GM18505 (cell line): ENCODE data around the gene GABPB2.
"Not testable (repeated sequence)": the region's sequence is repeated elsewhere in the genome, so short reads cannot be mapped to it uniquely, and the experiment has no call there.

Experiments
- ATAC-seq: cut with Tn5 transposase; IDR thresholded peaks from one replicate; pipeline ENCODE4 v1.9.1; 2021; ENCODE audit not compliant: unreplicated experiment
- POLR2A ChIP-seq: IDR thresholded peaks from 4 replicates; pipeline ENCODE4 v1.6.1; 2011; ENCODE audit warnings: borderline replicate concordance; ENCODE audit not compliant: insufficient read depth, insufficient read length; ENCODE audit errors: extremely low read depth

GABPB2 gene

DNA sequence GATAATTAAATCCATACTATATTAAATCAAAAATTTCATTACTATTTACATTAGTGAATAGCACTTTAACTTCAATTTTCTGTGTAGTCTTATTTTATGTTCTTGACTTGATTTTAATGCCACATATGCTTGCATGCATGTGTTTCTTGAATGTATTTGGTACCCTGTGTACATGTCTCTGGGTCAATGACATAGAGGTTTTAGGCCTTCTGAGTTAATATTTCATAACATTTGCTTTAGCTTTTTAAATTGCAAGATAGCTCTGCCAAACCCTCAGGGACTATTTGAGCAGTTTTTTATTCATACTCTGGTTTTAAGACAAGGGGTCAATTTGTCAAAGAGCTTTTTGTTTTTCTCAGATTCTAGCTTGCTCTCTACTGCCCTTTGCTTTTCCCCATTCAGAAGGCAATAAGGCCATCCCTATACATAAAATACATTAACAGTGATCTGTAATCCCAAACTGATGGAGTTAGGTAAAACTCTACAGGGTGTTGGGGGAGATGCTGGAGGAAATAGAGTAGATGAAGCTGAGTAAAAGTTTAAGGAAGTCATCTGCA is 5.4 kb upstream of the GABPB2 start:
- ATAC-seq = no peak
- TF ChIP-seq POLR2A = no peak

DNA sequence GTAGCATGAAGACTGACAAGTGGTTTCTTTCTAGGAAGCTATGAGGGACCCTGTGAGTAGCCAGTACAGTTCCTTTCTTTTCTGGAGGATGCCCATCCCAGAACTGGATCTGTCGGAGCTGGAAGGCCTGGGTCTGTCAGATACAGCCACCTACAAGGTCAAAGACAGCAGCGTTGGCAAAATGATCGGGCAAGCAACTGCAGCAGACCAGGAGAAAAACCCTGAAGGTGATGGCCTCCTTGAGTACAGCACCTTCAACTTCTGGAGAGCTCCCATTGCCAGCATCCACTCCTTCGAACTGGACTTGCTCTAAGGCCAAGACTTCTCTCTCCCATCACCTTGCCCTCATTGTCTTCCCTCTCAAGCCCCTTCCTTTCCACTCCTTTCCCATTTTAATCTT is 3.4 kb upstream of the GABPB2 start:
- no peak for ATAC-seq

DNA sequence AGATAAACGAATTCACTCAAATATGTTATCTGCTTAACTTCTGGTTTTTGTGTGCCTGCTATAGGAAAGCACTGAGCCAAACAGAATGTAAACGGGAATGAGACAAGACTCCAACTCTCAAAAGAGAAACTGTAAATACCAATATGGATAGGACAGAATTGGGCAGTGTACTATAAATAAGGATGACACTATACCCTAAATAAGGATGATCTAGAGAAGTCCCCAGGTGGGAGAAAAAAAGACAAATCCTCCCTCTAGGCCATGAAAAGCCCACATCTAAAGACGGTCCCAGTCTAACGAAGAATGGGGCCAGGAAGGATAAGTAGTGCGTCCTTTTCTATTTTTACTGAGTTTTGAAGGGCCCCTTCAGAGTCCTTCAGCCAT is 1.5 kb upstream of the GABPB2 start:
- no peak for ATAC-seq
- TF ChIP-seq POLR2A = no peak

More for the DNA sequence above, 3.4 kb upstream of the GABPB2 start:
- no peak for TF ChIP-seq POLR2A

DNA sequence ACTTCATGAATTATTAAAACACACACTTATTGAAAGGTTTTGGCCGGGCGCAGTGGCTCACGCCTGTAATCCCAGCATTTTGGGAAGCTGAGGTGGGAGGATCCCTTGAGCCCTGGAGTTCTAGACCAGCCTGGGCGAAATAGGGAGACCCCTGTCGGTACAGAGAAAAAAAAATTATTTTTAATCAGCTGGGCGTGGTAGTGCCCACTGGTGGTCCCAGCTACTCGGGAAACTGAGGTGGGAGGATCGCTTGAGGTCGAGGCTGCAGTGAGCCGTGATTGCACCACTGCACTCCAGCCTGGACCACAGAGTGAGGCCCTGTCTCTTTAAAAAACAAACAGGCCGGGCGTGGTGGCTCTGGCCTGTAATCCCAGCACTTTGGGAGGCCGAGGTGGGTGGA is 1.7 kb downstream of the GABPB2 start:
- ATAC-seq = no peak
- TF ChIP-seq POLR2A = no peak

DNA sequence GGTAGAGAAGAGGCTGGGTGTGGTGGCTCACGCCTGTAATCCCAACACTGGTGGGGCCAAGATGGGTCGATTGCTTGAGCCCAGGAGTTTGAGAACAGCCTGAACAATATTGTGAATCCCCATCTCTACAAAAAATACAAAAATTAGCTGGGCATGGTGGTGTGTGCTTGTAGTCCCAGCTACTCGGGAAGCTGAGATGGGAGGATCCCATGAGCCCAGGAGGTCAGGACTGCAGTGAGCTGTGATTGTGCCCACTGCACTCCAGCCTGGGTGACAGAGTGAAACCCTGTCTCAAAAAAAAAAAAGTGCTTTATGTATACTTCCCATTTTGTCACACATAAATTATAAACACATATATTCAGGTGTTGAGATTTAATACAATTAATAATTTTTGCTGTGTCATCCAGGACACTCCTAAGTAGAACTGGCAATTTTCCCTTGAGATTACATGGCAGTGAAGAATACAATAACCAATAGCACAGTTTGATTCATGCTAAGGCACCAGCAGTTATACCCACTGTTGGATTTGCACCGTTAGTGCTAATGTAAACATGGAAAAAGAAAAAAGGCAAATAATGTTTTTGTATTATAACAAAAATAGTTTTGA is 15.5 kb downstream of the GABPB2 start:
- TF ChIP-seq POLR2A = no peak
- ATAC-seq = no peak

DNA sequence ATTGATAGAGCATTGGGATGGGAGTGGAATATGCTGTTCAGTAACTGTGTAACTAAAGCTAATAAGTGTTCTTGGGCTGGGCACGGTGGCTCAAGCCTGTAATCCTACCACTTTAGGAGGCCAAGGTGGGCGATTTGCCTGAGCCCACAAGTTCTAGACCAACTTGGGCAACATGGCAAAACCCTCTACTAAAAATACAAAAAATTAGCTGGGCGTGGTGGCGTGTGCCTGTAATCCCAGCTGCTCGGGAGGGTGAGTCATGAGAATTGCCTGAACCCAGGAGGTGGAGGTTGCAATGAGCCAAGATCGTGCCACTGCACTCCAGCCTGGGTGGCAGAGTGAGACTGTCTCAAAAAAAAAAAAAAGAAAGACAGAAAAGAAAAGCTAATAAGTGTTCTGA is 26.9 kb downstream of the GABPB2 start:
- not testable (repeated sequence) for ATAC-seq

DNA sequence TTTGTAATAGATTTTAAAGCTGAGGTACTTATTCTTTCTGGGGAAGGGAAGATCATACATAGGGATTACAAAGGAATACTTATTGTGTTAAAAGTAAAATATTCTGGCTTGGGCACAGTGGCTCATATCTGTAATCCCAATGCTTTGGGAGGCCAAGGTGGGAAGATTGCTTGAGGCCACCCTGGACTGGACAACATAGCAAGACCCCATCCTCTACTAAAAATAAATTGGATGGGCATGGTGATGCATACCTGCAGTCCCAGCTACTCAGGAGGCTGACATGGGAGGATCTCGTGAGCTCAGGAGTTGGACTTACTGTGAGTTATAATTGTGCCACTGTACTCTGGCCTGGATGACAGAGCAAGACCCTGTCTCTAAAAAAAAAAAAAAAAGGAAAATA is 27.6 kb downstream of the GABPB2 start:
- ATAC-seq = no peak
- no peak for TF ChIP-seq POLR2A

DNA sequence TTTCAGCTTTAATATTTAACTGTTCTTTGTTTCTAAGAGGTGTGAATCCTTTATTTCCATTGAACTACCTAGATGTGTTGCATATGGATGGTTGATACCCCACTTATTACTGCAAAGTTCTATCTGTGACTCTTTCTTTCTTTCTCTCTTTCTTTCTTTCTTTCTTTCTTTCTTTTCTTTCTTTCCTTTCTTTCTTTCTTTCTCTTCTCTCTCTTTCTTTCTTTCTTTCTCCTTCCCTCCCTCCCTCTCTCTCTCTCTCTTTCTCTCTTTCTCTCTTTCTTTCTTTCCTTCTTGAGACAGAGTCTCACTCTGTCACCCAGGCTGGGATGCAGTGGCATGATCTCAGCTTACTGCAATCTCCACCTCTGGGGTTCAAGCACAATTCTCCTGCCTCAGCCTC is 34.1 kb downstream of the GABPB2 start:
- no peak for TF ChIP-seq POLR2A
- ATAC-seq = no peak

DNA sequence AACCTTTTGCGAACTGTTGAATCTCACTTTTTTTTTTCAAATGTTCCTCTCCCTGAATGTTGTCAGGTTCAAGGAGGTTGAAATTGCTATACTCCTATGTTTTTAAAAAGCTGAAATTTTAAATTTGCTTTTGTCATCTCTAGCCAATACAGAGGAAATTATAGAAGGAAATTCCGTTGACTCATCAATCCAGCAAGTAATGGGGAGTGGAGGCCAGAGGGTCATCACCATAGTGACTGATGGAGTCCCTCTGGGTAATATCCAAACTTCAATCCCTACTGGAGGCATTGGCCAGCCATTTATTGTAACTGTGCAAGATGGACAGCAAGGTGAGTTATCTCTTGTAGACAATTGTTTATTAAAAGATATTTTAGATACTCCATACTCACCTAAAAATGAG is 36.3 kb downstream of the GABPB2 start:
- no peak for ATAC-seq
- TF ChIP-seq POLR2A = no peak

DNA sequence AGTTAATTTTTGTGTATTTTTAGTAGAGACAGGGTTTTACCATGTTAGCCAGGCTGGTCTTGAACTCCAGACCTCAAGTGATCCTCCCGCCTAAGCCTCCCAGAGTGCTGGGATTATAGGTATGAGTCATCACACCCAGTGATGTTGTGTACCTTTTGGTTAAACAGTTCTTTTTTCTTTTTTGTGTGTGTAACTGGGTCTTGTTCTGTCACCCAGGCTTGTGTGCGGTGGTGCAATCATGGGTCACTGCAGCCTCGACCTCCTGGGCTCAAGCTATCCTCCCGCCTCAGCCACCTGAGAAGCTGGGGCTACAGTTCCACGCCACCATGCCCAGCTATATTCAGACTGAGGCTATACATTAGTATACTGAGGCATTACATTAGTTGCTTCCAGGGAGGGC is 37.8 kb downstream of the GABPB2 start:
- no peak for ATAC-seq
- no peak for TF ChIP-seq POLR2A

DNA sequence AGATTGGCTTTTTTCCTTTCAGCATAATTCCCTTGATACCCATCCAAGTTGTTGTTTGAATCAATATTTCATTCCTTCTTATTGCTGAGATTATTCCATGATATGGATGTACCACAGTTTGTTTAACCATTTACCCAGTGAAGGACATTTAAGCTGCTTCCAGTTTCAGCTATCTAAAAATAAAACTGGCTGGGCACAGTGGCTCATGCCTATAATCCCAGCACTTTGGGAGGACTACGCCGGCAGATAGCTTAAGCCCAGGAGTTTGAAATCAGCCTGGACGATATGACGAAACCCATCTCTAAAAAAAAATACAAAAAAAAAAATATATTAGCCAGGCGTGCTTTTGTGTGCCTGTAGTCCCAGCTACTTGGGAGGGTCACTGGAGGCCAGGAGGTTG is 43.3 kb downstream of the GABPB2 start:
- no peak for TF ChIP-seq POLR2A
- ATAC-seq = no peak

DNA sequence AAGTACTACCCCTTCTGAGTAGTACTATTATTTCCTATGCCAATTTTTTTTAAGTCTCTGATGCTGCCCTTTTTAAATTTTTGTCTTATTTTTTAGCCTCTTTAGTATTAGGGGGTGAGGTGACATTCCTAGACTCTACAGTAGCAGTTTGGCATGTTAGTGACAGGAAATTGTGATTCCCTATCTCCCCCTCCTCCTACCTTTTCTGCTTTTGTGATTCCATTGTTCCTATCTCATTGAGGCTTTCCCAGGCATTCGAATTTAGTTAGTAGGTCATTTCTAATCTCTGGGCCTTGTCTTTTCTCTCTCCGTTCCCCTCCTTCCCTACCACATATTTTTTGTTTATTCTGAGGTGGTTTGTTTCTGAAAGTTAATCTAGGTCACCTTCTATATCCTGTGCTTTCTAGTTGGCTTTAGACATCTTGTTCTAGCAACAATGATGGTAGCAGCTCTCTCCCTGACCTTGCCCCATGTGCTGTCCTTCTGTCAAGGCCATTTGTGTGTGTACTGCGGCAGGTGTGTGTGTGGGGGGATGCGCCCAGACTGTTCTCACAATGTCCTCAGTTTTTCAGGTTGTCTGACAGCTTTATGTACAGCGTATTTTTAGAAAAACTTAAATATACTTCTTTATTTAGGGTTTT is 54.3 kb downstream of the GABPB2 start:
- TF ChIP-seq POLR2A = no peak
- no peak for ATAC-seq

DNA sequence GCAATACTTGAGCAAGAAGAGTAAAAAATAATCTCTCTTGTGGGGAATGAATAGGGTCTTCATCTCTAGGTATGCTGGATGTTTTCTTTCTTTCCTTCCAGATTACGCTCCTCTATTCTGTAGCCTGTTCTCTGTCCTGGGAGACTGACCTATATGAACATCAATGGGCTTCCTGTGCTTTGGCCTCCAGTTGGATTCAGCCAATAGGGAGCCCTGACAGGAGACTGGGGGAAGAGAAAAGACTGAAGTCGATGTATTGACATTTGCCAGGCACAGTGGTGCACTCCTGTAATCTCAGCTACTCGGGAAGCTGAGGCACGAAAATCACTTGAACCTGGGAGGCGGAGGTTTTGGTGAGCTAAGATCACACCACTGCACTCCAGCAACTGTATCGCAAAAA is 58.2 kb downstream of the GABPB2 start:
- no peak for ATAC-seq
- no peak for TF ChIP-seq POLR2A

DNA sequence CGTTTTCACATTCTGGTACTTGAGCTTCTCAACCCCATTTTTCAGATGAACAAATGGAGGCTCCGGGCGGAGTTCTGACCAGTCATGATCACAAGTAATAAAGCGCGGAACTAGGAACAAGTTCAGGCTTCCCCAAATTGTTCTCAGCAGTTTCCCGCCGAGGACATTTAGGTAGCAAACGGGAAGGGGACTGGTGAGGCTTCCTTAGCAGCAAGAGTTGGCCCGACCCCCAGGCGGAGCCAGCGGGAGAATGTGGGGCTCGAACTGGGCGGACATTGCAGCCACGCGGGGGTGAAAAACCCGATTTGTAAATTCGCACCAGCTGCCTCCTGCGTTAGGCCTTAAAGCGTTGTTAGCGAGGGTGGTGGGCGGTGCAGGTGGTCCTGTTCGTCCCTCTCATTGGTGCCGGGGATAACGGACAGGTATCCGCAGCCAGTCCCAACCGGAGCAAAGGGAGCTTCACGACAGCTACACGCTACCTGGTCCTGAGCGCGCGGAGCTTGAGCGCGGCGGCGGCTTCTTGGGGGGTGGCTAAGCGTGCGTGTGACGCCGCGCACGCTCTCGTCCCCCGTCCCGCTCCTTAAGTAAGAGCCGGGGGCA is 60.5 kb downstream of the GABPB2 start:
- peak; percentile 74 for ATAC-seq
- TF ChIP-seq POLR2A = peak; percentile 27
